ENCODE data around the gene MYBPC1.
"Not testable (repeated sequence)": the region's sequence is repeated elsewhere in the genome, so short reads cannot be mapped to it uniquely, and the experiment has no call there.

Gene MYBPC1

DNA sequence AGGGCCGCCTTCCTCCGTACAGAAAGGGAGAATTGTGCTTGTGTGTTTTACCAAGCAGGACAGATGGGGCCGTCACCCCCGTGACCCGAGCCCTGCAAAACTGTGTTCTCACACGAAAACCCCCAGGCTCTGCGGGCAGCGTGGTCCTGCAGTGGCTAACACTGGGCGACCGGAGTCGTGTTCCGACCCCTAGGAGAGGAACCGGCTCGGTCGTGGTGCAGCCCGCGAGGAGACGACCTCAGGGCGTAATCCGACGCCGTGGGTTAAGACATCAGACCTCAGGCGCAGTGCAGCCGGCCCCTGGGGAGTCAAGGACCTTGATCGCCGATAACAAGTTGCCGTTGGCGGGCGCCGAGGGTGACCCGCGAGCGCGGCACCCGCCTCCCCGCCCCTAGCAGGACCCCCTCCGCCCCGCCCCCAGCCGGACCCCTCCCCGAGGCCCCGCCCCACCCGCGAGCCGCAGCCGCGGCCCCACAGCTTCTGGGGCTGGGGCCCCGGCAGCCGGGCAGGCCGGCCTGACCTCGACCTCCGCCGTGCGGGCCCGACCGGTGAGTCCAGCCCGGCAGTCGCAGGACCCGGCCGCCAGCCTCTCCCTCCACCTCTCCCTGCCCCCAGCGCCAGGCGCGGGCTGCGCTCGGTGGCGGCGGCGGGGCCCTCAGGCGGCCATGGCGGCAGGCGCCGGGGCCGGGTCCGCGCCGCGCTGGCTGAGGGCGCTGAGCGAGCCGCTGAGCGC lies 102.6 kb downstream of the MYBPC1 start, which contains the start of gene CHPT1:
CHPT1 (plus strand) TSS at position 444 of the 733 bp plus-strand sequence; CDS start at position 666, 222 bp downstream.
- peak; percentile 65 to 79 for DNase-seq

DNA sequence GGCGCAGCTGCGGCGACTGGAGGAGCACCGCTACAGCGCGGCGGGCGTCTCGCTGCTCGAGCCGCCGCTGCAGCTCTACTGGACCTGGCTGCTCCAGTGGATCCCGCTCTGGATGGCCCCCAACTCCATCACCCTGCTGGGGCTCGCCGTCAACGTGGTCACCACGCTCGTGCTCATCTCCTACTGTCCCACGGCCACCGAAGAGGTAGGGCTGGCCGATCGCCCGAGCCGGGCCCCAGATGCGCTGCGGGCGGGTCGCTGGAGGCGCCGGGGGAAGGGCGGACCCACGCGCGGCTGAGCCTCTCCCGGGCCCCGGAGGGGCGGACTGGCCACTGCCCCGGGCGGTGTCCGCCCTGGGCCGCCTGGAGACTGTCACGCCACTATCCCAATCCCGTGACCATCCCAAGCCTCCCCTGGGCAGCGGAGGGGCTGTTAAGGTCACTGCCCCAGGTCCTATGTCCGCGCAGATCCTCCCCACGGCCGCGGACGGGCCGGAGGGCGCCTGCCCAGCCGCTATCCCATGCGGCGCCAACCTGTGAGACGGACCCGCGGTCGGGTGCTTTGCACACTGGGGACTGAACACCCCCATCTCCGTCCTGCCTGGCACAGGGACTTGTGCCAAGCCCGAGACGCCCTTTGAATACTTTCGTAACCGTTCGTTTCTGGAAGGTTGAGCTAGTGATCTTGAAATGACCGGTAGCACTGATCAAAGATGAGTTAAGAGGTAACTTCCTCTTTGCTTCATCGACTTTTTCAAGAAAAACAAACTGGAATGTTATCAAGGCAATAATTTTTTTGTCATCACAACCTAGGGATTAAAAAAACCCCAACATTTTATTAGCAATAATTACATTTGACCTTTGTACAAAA lies 103.4 kb downstream of the MYBPC1 start:
- DNase-seq, result peak in 1 of 2 experiments; percentile 34

DNA sequence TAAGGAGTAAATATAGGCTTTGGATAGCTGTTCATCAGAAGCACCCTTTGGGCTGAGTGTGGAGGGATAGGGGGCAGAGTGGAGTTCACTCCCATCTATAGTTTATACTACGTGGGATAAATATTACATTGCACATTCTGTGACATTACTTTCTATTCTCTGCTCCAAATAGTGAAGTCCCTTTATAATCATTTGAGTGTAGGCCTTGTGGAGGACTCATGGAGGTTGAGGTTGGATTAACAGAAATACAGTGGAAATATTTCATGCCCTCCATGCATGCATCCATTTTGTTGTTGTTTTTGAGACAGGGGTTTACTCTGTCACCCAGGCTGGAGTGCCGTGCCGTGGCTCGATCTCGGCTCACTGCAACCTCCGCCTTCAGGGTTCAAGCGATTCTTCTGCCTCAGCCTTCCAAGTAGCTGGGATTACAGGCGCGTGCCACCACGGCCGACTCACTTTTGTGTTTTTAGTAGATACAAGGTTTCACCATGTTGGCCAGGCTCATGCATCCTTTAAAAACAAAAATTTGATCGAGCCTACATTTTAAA lies 104.1 kb downstream of the MYBPC1 start:
- no peak for DNase-seq

DNA sequence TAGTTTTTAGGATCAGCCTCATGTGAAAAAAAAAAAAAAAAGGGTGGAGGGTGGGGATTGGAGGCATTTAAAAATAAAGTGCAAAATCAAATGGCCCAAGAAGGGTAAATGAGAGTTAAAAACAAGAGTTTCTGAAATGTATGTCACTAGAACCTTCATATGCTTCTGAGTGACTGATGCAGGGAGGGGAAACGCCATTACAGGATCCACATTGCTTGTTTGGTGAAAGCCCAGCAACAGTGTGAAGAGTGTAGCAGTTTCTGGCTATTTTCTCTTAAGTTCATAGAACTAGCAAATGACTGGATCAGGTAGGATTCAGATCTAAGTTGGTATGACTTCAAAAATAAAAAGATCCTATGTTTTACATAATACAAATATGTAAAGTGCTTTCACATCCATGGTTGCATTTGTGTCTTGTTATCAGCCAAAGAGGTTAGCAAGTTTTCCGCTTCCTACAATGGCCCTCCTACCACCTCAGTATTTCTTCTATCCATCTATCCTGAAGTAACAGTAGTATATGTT lies 105.6 kb downstream of the MYBPC1 start:
- DNase-seq, result no peak

DNA sequence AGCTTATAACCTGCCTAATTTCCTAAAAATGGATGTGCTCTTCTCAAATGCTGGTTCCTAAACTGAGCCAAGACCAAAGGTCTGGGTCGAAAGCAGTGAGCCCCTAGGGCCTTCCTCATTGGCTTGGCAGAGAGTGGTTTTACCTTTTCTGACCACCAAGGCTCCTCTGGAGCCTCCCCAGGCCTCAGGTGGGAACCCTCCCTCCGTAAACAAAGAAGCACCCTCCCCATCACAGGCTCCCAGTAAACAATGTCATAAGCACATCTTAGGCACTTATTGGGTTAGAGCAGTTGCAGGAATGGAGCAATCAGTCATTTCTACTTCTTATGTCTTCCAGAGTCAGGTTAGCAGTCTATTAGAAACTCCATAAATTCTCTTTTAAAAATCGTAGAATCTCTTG lies 108.7 kb downstream of the MYBPC1 start:
- no peak for DNase-seq

DNA sequence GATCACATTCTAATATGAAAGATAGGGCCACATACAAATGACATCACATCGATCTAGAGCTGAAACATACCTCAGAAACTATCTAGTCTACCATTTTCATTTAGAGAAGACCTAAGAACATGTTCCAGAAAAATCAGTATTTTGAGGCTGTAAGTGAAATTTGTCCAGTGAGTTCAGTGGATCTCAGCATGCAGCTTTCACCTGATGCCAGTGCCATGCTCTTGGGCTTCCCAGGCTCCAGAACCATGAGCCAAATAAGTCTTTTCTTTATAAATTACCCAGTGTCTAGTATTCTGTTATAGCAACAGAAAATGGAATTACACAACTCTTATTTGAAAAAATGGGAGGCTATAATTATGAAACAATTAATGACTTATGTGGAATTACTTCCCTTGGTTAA lies 111.6 kb downstream of the MYBPC1 start:
- DNase-seq, result no peak

DNA sequence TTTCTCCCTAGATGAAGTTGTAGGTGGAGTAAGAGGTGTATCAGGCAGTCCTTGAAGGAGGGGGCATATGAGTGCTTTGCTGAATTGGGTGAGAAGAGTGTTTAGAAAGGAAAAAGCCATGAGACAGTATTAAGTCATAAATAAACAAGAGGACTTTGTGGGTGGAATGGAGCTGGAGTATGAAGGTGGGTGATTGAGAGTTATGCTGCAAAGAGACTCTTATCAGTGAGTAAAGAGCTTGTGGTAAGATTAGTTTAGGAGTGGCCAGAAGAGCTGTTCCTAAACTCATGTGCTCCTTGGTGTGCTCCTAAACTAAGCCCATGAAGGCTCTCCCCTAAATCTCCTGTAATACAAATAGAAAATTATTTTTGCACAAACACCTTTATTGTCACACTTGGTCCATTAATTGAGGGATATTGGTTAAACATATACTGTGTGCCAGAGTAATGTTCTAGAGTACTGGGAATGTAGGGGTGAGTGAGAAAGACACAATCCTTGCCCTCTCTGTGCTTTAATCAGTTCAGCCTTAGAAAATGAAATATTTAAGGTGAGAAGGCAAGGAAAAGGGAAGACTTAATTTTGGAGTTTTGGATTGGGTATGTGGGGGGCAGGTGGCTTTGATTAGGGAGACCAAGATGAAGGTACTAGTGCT lies 112.5 kb downstream of the MYBPC1 start:
- no peak for DNase-seq

DNA sequence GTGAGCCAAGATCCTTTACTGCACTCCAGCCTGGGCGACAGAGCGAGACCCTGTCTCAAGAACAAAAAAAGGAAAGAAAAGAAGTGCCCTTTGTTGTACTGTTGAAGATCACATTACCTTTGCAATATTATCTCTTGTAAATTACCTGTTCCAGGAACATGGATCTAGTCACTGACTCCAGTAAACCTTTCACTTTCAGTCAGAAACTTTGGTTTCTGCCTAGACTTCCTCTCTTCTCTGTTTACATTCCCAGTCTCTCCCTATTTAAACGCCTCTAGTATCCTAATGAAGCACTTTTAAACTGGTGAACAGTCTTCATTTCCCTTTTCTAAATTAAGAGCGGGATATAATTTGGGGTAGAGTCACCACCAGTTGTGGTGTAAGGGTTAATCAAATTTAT lies 115.5 kb downstream of the MYBPC1 start:
- no peak for DNase-seq

DNA sequence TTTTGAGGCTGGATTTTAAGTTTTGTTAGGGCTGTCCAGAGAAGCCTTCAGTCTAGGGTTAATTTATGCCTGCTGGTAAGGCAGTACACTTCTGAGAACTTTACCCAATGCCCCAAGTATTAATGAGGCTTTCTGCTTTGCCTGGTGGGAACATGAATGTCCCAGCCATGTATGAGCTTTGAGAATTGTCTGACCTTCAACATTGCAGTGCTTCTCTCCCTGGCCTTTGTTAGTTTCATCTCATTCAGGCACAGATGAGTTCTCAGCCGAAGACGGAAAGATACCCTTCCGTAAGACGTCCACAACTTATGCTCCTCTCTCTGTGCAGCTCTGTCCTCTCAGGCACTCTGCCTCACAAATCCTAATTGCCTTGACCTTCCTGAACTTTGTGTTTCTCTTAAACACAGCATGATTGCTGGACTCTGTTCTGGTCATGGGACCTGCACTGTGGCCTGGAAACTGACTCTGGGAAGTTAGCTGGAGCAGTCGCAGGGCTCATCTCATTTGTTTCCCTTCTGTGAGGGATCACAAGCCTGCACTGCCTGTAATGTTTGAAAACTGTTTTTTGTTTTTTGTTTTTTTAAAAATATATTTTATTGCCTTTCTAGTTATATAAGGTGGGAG lies 118.4 kb downstream of the MYBPC1 start:
- DNase-seq, result no peak

DNA sequence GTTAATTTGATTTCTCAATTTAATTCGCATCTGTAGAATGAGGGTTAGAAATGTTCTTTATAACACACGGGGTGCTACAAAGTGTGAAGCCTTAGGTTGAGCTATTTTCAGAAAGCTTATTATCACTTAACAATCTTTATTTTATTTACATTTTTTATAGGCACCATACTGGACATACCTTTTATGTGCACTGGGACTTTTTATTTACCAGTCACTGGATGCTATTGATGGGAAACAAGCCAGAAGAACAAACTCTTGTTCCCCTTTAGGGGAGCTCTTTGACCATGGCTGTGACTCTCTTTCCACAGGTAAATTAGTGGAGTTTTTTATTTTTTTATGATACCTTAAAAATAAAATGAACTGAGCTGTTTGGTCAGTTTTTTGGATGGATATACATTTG lies 119.2 kb downstream of the MYBPC1 start:
- no peak for DNase-seq

DNA sequence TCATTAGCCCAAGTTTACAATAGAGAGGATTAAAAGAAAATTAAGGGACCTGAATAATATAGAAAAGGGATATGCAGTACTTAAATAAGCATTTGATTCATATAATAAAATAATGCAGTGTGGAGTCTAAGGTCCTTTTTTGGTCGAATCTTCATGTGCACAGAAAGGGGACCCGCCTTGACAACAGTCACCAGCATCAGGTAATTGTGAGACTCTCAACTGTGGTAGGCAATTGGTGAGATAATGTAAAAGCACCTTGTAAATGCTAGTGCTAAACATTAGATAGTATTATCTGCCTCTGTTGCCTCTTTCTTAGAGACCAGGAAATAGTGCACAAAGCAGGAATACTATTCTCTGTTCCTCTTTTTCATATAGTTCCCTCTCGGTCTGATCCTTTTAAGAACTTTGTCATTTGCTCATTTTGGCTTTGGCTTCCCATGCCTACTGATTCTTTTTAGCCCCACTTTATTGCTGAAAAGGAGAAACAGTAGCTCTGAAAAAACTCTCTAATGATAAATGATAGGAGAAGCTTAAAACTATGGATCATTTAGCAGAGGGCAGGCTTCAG lies 120.2 kb downstream of the MYBPC1 start:
- no peak for DNase-seq

DNA sequence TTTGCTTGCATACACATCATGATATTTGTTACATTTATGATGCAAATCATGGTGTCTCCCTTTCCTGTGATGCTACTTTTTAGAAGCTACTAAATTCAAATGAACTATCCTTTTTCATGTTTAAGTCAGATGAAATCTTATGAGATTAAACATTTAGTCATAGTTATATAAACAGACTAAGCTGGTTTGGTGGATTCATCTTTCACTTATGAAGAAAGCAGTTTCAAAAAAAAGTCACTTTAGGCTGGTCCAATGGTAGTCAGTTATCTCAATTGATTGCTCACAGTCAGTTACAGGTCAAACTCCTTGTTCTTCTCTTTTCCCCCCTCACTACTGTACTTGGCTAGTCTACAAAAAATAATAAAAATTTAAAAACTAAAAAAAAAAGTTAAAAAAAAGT lies 124.8 kb downstream of the MYBPC1 start:
- DNase-seq, result no peak

DNA sequence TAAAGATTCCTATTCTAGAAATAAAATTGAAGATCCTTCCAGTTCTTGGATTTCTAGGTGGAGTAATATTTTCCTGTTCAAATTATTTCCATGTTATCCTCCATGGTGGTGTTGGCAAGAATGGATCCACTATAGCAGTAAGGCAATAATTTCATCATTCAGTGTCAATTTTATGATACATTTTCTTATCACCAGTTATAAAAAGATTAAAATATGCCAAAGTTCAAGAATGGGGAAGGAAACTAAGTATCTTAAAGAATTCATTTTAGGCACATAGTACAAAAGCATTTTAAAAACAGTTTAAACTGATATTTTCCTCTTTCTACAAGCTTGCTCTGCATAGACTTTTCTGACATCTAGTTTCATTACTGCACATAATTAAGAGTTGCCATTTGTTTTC lies 125.3 kb downstream of the MYBPC1 start:
- no peak for DNase-seq

DNA sequence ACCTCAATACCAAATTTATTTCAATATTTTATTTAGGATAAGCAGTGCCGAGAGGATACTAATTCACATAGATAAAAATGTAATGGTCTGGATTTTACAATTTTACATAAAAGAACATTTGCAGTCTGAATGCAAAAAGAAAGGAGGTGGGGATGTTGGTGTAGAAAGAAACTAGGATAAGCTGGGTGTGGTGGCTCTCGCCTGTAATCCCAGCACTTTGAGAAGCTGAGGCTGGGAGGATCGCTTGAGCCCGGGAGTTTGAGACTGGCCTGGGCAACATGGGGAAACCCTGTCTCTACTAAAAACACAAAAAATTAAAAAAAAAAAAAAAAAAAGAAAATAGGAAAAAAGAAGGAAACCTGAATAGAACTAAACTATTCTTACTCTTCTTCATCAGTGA lies 127.6 kb downstream of the MYBPC1 start:
- no peak for DNase-seq

DNA sequence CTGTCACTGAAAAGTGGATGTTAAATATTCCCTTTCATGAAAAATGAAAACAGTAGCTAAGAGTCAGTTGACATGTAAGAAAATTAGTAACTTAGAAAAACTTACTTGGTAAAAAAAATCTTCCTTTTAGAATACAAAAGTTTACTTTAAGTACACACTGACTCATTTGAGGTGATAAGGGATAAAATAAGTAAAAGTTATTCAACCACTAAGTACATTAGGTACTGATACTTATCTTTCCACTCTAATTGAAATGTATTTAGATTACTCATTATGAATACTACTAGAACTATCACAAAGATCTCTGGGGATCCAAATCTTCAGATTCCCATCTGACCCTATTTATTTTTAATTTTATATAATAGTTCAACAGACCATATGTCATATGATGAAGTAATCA lies 132.3 kb downstream of the MYBPC1 start:
- no peak for DNase-seq

DNA sequence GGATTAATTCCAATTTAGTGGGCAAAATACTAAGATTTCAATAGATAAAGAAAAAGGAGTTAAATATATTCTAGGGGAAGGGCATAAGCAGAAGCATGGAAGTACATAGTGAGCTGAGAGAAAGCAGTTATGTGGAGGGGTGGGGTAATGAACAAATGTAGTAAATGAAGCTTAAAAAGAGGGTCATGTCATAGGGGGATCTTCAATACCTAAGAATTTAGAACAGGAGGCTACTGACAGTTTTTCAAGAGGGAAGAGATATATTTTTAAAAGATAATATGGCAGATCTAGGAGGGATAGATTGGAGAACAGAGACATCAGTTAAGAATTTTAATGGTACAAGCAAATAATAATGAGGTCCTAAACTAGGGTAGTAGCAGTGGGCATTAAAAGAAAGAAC lies 135.1 kb downstream of the MYBPC1 start:
- no peak for DNase-seq

DNA sequence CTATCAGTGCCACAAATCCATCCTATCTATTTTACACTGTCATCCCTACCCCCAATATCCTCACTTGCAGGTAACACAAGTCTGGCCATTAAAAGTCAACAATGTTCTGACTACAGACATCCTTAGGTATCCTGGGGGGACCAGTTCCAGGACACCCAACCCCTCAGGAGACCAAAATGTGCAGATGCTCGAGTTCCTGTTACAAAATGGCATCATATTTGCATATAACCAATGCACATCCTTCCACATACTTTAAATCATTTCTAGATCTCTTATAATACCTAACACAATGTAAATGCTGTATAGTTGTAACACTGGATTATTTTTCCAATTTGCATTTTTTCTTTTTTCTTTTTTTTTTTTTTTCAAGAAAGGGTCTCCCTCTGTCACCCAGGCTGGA lies 137.5 kb downstream of the MYBPC1 start:
- DNase-seq, result no peak

DNA sequence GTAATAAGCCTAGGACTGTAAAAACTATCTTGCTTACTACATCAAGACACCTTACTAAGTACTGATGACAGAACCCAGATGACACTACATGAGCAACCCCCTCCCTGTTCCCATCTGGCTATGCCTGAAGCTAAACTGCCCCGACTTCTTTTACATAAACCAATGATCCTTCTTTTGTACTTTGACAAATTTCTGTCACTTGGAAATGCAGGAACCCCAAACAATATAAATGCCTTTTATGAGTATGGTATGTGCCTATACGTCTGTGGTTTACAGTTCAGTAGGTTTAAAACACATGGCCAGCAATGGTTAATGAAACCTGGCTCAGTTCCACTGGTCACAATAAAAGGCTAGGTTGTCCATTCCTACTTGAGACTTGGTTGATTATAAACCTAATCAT lies 138.4 kb downstream of the MYBPC1 start:
- no peak for DNase-seq

DNA sequence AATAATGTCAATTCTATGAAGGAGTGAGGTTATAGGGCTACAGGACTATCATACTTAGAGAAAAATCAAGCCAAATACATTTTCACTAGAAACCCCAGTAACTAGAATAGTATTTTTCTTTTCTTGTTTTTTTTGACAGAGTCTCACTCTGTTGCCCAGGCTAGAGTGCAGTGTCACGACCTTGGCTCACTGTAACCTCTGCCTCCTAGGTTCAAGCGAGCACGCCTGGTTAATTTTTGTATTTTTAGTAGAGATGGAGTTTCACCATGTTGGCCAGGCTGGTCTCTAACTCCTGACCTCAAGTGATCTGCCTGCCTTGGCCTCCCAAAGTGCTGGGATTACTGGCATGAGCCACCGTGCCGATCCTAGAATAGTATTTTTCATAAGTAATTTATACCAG lies 139.7 kb downstream of the MYBPC1 start:
- not testable (repeated sequence) for DNase-seq

Data from NCI-H524 (cell line).